ENCODE measurements around the gene RASGRP1. TPM values are rescaled to one million over a fixed set of nuclear protein-coding genes. Genes with fewer than 3 reads are reported as not detected.

Gene RASGRP1
- total and polyA plus RNA-seq, 10 of the 15 experiments (the other 5 are each of a cell fraction or from before 2014, with no cell fraction given), result 5.6 to 234 (median 20.9) TPM

GRCh38 chr15:38577424-38577987 is 12.9 kb upstream of the RASGRP1 start:
- DNase-seq (ENCODE audit: low read depth, low spot score) (no peak), ATAC-seq (no peak), FAIRE-seq (no peak)
- Histone ChIP-seq H3K4me1 (ENCODE audit: control insufficient read depth, insufficient read depth, low read length) (no peaks in the 10 kb centered on the region), H3K4me2 (ENCODE audit: control insufficient read depth, insufficient read depth) (no peak overlapping the region), H3K36me3 (ENCODE audit: control insufficient read depth in 2 of 2, insufficient read depth in 2 of 2, low read length in 1 of 2) (no peaks in the 10 kb centered on the region), H2AFZ (ENCODE audit: control insufficient read depth, low read depth, low read length) (no peak overlapping the region), H3K4me3 (no peak overlapping the region), H4K20me1 (ENCODE audit: control insufficient read depth, insufficient read depth) (no peaks in the 10 kb centered on the region), H3K27me3 (replicated peaks in 1 of 2; ENCODE audit: control insufficient read depth in 2 of 2, insufficient read depth in 2 of 2, low read length in 1 of 2) (no peaks in the 10 kb centered on the region), H3K27ac (ENCODE audit: control insufficient read depth, insufficient read depth) (no peak overlapping the region), H3K9me3 (replicated peaks; ENCODE audit: control insufficient read depth, insufficient read depth, low read length) (no peaks in the 10 kb centered on the region), H3K79me2 (ENCODE audit: control insufficient read depth, insufficient read depth, low read length) (no peaks in the 10 kb centered on the region), H3K9ac (ENCODE audit: control insufficient read depth, insufficient read depth, low read length) (no peak overlapping the region)
- CTCF ChIA-PET, result interaction anchor here (0.9 to 1.3 kb wide), 7 partner anchors 10 to 121 kb away, joined by 3 to 5 read pairs (median 3); no protein-coding TSS in a partner anchor
- WGBS (ENCODE audit: insufficient coverage, insufficient replicate concordance, low lambda C conversion rate, missing lambda C conversion rate), result 53% methylated on average over 7 of the region's 7 CpGs
- in situ Hi-C loops (cut with MboI) (no loop called here), intact Hi-C loops (cut with micrococcal nuclease; ENCODE audit: unreplicated experiment) (no loop called here)
- SMC1A ChIA-PET (ENCODE audit: uncharacterized antibody, unreplicated experiment), result interaction anchor here (0.7 to 3.0 kb wide), 16 partner anchors 9 to 106 kb away, joined by 3 to 16 read pairs (median 4); partner anchors contain the start of gene RASGRP1
- TF ChIP-seq RAD21 (IDR thresholded peaks at IDR 0.05; ENCODE audit: insufficient read depth, low read depth, low read length), result no peak
- TF ChIP-seq DPF2 (IDR thresholded peaks at IDR 0.05), result no peak
- TF ChIP-seq ELK1 (IDR thresholded peaks at IDR 0.05; ENCODE audit: low read depth, low read length), result no peak
- no peak for TF ChIP-seq CBX3 (IDR thresholded peaks at IDR 0.05; ENCODE audit: borderline replicate concordance, low read depth)
- no peak for TF ChIP-seq PML (IDR thresholded peaks at IDR 0.05; ENCODE audit: low read length)
- no peak for TF ChIP-seq SPI1 (IDR thresholded peaks at IDR 0.05; ENCODE audit: borderline replicate concordance, insufficient read depth, low read depth, low read length)
- TF ChIP-seq MYC (IDR thresholded peaks at IDR 0.05; ENCODE audit: insufficient read depth, insufficient read length, insufficient replicate concordance, low read length, severe bottlenecking), result no peak
- no peak for TF ChIP-seq IRF4 (IDR thresholded peaks at IDR 0.05; ENCODE audit: low read depth, low read length)
- POLR2A ChIA-PET, result interaction anchor here (1.0 to 1.6 kb wide), 4 partner anchors 9 to 44 kb away, joined by 3 to 4 read pairs (median 4); no protein-coding TSS in a partner anchor
- RAD21 ChIA-PET (ENCODE audit: unreplicated experiment), result interaction anchor here (1.0 to 2.0 kb wide), 6 partner anchors 26 to 107 kb away, joined by 3 to 5 read pairs (median 3); no protein-coding TSS in a partner anchor
- no TSS peak for BruUV-seq (replicated peaks)

All from GM12878 (cell line).